Left cardiac atrium (tissue), 4 donors: ENCODE results near the gene UBE2U. TPM values are rescaled to one million over a fixed set of nuclear protein-coding genes. Genes with fewer than 3 reads are reported as not detected.
A peak's percentile ranks its signal among the peaks of the same experiment; 100 is the strongest.

Experiments used
- ATAC-seq, 2 donors: fragments of 200-7000 bp; cut with Tn5 transposase; one replicate each; pipeline ENCODE4 v1.9.1; 2020; ENCODE audit warnings: mild to moderate bottlenecking in 2 of 2, moderate library complexity in 2 of 2
- DNase-seq: peaks from one replicate; pipeline ENCODE4 v3.0.0-alpha.2; 2020
- intact Hi-C, 2 donors: fragments of 100-400 bp; cut with DNase I; formaldehyde crosslinking; loops; one replicate each; pipeline versions ENCODE4 v1.14.1 to v1.15.1; 2022 to 2023
- long read RNA-seq: library from polyadenylated mRNA; unstranded; transcript quantifications from one replicate; pipeline ENCODE4 v2.0.0, GENCODE V29; 2021
- total RNA-seq, 2 donors: library from RNA; stranded (reverse); fragmentation: NEBNext Ultra II Directional; extraction: Animal tissue kit (Norgen Biotek cat#: 25700); gene quantifications; one replicate each; pipeline ENCODE4 v1.2.1, GENCODE V29; 2021
- donor health status: DM: no; HTN: yes; CAD: no.
- donor health status: DM: no; HTN: yes; CAD: no; lungs with severe emphysema.
- donor health status: DM: yes; HTN: yes; CAD: no.
- donor health status: Dilated cardiomyopathy.

The UBE2U gene, protein sequence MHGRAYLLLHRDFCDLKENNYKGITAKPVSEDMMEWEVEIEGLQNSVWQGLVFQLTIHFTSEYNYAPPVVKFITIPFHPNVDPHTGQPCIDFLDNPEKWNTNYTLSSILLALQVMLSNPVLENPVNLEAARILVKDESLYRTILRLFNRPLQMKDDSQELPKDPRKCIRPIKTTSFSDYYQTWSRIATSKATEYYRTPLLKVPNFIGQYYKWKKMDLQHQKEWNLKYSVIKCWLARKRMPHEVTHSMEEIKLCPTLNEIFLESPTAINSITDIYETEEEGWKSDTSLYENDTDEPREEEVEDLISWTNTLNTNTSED
- total RNA-seq: not detected
- long read RNA-seq: 0 reads

DNA sequence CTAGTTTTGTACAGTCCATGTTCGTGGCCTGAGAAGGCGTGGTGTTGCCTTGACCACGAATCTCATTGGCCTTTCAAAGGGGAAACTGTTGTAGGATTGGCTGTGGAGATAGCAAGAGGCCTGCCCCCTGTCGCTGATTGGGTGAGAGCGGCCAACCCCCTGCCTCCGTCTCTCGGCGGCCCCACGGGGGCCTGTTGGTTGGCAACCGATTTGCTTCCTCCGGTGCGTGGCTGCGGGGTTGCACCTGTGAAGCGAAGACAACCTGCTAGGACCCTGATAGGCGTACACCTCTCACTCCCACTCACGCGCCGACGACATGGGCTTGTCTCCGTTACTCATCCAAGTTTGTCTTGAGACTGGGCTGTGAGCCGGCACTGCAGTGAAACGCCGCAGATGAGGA, at the start of gene UBE2U:
Gene UBE2U, plus strand, starts transcription at position 204 of the 400 bp plus-strand sequence. CDS start 428 bp downstream, outside the sequence.
- ATAC-seq: no peak
- intact Hi-C loops: no loop called here

DNA sequence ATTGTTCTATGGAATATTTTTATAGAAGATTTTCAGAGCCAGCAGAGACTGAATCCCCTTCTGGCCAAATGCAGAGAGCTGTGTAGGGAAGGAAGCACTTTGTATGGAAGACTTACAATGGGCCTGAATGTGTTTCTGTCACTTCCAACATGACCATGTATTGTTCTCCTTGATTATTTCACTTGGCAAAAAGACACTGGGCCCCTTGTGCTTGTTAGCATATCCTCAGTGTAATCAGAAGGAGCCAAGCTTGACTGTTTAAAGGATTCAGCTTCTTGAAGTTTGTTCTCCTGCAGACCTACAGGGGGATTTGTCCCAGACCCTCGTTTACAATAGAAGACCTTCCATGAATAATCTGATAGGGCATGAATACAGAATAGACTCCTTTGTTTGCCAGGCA, 48.1 kb upstream of the UBE2U start:
- DNase-seq (no peak), ATAC-seq (no peak)
- intact Hi-C loops: no loop called here

More for the DNA sequence above, at the start of gene UBE2U:
- no peak for DNase-seq

DNA sequence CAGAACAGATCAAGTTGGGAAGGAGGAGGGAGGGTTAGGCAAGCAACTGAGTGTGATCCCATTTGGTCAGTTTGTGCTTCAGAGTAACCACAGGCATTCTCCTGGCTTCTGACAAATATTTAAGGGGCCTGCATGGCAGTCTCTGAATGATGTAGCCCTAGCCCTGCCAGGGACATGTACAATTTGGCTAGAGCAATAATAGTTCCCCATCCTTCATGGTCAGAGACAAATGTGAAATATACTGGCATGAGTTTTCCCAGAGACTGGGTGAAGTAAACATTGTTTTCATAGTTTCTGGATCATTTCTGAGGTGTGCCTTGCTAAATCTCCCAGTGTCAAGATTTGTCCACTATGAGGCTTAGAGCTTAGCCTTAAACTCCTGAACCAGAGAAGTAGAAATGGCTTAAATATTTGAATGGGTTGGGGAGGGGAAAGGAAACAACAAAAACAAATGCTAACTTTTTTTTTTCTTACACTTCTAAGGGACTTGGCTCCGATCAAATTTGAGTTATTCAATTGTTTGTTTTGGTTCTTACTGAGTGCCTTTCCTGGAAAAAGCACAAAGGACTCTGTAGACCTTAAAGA, 42.0 kb upstream of the UBE2U start:
- intact Hi-C loops: no loop called here
- DNase-seq: no peak

DNA sequence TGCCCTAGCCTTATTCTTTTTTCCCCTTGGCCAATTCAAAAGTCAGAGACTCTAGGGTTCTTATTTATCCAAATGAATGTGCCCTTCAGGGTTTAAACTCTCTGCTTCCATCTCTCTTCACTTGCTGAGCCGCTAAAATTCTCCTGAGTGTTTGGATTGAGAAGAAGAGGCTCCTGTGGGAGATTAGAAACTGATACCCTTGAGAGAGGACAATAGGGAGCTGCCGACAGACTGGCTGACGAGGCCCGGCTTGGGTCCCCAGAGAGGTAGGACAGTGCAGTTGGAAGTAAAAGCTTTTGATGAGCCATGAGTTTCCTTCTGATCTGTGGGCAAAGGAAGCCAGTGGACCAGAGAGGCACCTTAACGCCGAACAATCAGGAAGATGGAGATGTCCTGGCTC, 41.3 kb upstream of the UBE2U start:
- DNase-seq (no peak), ATAC-seq (no peak)
- intact Hi-C loops: no loop called here

More for the DNA sequence above, 42.0 kb upstream of the UBE2U start:
- no peak for ATAC-seq

DNA sequence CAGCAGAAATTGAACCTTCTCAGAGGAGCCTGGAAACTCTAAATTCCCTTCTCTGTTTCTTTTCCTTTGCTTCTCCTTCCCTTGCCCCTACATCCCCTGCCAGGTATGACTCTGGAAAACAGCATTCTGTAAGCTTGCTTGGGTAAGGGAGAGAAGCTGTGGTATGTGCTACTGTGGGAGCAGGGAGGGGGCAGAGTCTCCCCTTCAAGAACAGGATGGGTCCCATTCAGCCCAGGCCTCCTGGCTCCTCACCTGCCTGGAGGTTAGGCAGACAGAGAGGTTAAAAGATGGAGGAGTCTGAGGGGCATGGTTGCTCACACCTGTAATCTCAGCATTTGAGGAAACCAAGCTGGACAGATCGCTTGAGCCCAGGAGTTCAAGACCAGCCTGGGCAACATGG, 40.6 kb upstream of the UBE2U start:
- intact Hi-C loops: no loop called here
- DNase-seq (no peak), ATAC-seq (no peak)

DNA sequence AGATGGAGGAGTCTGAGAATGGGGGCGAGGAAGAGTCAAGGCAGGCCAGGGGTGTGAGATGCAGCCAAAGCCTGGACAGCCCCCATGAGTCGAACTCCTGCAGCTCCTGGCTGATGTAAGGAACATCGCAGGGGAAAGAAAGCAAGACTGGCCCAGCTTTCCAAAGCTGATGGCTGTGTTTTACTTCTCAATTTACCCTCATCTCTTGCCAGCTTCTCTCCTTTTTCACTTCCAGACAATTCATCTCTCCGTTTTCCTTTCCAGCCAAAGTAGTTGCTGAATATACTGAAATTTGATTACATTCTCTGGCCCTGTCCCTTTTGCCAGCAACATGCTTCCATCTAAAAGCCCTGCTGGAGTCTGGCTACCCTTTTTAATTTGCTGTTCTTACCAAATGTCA, 40.0 kb upstream of the UBE2U start:
- intact Hi-C loops: no loop called here
- no peak for DNase-seq
- no peak for ATAC-seq

DNA sequence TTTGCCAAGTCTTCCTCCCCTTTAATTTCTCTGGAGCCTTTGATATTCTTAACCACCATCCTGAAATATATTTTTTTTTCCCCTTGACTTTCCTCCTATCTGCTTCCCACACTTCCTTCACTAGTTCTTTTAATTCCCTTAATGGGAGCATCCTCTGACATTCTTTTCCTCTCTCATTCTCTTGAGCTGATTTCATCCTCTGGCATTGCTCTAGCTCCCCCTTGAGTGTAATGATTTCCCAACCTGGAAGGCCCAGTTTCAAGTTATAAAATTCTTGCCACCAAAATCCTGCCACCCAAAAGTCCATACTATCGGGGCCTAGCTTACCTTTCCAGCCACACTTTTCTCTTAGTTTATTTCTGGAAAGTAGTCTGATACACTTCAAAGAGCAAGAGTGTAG, 39.5 kb upstream of the UBE2U start:
- intact Hi-C loops: no loop called here
- DNase-seq (no peak), ATAC-seq (peak; percentile 41 to 56)

DNA sequence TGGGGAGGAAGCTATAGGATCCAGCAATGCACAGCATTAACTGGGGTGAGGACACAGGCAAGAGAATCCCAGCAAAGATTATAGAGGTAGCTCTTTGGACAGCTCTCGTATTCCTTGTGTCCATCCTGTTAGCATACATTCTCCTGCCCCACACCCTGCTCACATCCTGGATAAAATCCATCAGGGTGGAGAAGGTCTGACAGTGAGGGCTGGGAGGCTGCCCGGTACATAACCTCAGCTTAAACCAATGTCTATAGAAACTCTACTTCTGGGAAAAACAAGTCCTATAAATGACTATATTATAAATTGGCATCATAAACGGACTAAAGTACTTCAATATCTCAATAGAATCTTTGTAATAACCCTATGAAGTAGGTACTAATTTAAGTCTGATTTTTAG, 36.8 kb upstream of the UBE2U start:
- intact Hi-C loops: no loop called here
- ATAC-seq (no peak), DNase-seq (no peak)

DNA sequence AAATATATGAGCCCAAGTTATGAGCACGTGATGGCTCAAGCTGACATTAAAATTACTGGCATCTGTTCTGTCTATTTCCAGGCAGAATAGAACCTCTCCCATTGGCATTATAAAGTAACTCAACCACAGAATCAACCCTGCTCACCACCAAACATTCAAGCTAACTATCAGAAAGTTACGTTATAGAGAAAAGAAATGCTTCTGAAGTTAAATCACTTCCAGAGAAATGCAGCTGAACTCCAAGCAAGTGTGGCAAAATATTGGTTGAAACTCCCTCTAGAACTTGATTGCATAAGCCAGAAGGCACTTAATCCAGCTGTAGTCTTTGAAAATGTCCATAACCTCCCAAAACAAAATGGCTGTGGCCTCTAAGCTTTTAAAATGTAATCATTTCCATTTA, 36.2 kb upstream of the UBE2U start:
- intact Hi-C loops: no loop called here
- DNase-seq (no peak), ATAC-seq (no peak)

DNA sequence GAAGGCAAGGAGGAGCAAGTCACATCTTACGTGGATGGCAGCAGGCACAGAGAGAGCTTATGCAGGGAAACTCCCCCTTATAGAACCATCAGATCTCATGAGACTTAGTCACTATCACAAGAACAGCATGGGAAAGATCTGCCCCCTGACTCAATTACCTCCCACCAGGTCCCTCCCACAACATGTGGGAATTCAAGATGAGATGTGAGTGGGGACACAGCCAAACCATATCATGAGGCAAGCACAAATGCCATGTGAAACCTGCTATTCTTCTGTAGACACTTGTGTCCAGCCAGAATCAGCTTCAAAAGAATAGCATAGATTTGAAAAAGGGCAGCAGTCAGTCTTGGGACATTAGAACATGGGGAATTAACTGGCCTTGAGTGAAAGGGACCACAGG, 32.2 kb upstream of the UBE2U start:
- DNase-seq: no peak
- ATAC-seq: no peak
- intact Hi-C loops: no loop called here

DNA sequence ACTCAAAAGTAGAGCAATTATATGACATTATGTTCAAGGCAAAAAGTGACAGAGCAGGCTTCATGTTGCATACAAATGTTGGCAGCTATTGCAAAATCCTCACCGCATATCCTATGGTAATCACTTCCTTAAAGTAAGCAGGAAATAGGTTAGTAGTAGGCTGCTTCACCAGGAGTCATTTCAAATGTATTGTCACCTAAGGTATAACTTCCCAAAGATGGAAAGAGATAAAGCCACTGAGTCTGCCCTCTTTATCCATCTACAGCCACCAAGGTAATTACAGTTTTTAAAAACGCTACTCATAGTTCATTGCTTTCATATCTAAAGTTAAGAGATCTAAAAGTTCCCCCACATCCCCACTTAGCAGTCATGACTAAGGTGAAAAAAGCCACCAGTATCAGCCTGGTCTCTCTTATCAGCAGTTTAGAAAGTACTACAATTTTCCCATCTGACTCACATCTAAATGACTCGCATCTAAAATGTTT, 31.6 kb upstream of the UBE2U start:
- no peak for DNase-seq
- ATAC-seq: peak in 1 of 2 donors; percentile 63
- intact Hi-C loops: no loop called here

DNA sequence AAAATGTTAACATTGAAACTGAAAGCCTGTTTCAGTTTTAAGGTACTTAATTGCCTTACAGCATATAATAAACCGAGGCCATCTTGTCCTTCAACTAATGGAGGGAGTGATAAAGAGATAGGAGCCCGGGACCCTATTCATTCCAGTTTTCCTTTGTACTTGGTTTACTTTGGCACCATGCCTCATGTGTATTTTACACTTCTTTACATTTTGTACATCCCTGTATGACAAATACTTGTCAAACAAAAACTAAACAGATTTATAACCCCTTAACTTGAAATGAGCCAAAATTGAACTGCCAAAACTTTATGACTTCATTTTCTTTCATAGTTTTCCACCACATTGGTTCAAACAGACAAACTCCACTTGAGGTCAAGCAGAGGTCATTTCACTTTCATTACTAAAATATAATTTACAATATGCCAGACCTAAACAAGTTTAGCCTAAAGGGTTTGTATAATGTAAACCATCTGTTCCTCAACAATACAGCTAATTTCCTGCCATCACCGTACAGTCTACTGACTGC, 30.9 kb upstream of the UBE2U start:
- intact Hi-C loops: no loop called here
- DNase-seq (no peak), ATAC-seq (no peak)

DNA sequence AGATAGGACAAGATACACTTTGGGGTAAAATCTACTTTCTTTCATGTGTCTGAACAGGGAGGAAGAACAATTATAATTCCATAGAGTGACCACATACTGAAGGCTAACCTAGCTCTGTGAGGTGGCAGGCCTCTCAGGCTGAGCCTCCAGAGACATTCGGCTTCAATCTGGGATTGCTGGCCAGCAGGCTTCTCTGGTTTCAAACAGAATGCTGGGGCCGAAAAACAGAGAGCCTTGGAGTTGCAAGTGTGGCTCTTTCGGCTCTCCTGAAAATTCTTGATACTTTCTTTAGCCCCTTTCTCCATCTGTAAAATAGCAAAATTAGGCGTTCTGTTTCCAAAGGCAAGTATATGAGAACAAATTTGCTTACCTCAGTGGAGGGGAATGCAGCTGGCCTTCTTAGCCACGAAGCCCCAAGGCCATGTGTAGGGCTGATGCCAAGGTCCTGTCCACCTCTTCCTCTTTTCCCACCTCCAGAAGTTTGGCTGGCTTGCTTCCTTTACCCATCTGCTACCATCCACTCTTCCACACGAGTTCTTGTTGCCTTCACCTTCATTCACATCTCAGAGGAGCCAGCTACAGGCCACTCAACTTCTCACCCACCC, 30.0 kb upstream of the UBE2U start:
- peak in 1 of 2 donors; percentile 40 for ATAC-seq

DNA sequence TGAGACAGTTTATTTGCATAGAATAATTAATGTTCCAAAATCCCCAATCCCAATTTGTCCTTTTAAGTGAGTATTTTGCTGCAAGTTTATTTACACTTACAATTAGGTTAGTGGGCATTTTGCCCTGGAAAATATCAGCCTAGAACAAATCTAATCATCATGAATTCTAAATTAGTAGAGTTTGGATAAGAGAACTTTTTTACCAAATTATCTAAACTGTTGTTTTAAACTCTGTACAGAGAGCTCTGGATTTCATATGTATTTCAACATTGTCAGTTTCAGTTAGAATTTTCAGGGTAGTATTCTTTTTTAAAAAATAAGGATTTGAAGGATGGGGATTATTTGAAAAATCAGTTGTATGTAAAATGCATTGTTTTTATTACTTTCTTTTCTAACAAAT, 27.8 kb upstream of the UBE2U start:
- intact Hi-C loops: no loop called here
- DNase-seq (no peak), ATAC-seq (no peak)

More for the DNA sequence above, 30.0 kb upstream of the UBE2U start:
- no peak for DNase-seq
- intact Hi-C loops: no loop called here

DNA sequence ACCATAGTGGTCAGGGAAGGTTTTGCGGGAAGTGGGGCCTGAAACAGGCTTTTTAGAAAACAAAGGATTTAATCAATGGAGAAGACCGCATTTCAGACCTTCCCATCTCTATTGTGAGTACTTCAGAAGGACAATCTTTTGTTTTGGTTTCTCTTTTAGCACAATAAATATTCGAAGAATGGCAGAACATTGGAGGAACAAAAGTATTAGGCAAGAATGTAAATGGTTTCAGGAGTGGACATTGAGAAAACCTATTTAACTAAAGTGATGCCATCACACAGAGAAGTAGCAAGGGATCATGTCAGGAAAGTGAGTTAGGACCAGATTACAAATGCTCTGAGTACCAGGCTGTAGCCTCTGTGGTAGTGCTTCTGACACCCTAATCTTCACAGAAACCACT, 26.8 kb upstream of the UBE2U start:
- DNase-seq (no peak), ATAC-seq (no peak)
- intact Hi-C loops: no loop called here

DNA sequence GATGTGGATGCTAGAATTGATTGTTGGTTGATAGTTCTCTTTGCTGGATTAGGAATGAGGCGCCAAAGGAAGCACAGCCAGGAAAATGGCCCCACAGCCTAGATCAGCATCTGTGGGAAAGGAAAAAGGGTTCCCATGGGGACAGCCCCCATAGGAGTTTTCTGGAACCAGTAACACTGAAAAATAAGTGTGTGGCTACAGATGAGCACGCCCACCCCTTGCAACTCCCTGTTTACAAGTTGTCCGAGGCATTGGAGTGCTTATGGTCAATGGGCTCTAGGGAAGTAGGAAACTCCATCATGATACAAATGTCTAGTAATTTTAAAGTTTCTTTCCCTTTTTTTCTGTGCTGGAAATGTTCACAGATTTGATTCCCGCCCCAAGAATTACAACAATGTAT, 23.8 kb upstream of the UBE2U start:
- DNase-seq (no peak), ATAC-seq (no peak)
- intact Hi-C loops: no loop called here

DNA sequence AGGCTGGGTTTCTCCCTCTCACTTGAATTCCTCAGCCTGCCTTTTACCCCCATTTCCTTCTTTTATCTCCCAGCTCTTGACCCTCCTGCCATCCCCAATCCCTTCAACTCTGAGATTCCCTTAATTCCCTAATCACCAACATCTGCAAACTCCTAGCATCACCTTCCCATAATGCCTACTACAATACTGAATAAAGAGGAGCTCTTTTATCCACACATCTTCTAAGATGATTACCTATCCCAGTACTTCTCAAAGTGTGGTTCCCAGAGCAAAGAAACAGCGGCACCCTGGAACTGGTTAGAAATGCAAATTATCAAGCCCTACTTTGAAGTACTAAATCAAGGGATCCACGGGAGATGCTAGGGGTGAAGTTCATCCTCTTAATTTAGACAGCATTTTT, 21.2 kb upstream of the UBE2U start:
- ATAC-seq: no peak
- no peak for DNase-seq
- intact Hi-C loops: no loop called here

DNA sequence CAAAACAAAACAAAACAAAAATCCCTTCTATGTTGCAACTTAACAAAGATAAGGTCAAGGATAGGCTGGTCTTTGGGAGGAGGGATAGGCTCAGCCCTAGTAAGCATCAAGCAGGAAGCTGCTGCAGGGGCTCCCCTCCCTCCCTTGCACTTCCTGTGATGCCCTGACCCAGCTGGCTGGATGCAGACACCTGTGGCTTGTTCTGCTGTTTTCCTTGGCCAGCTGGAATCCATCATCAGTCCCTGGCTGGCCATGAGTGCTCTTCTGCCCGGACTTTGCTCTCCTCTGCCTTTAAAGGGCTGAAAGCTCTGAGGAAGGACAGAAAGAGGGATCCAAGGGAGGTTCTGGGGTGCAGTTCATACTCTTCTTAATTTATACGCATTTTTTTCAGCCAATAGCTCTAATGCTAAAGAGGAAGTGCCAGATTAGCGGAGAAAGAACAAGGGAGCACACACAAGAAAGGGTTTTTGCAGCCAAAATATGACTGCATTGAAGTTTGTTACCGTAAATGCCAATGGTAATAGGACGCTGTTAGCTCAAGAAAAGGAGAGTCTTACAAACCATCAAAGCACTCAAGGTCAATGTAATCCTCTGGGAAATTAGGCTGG, 19.9 kb upstream of the UBE2U start:
- intact Hi-C loops: no loop called here

DNA sequence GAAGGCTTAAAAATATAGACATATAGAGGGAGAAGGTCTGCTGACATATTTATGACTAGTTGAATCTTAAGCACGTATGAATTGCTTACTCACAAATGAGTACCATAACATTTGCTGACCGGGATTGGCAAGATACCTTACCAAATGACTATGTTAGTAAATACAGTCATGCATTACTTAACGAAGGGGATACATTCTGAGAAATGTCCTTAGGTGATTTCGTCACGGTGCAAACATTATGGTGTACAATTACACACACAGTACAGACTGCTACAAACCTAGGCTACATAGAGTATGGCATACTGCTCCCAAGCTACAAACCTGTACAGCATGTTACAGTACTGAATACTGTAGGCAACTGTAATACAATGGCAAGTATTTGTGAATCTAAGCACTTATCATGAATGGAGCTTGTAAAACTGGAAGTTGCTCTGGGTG, 19.4 kb upstream of the UBE2U start:
- intact Hi-C loops: no loop called here
- DNase-seq (no peak), ATAC-seq (no peak)

More for the DNA sequence above, 19.9 kb upstream of the UBE2U start:
- DNase-seq (no peak), ATAC-seq (peak in 1 of 2 donors; percentile 33)
